Measurements from ENCODE around the gene AJUBA.

AJUBA gene

DNA sequence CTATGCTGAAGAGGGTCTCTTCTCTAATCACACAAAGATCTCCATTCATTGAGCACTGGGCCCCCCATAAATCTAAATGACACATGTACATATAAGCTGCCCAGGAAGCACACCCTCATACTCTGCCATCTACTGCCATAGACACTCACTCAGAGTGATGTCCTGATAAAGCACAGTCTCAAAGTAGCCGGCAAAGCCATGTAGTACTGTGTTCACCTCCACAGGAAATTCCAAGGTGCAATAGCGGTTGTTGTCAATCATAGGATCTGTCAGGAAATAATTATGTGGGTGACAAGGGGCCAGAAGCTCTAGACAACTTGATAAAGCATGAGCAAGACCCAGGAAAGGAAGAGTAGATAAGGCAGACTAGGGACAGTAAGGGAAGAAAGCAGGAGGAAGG is 60.1 kb downstream of the AJUBA start:
- peaks cover 29% of the 10 kb centered on the region for H3K36me3 ChIP-seq (ENCODE audit: control insufficient read depth, insufficient read depth, low read length)
- no CpG with 5 or more reads among the region's 2 CpGs for WGBS (ENCODE audit: insufficient coverage, insufficient read length)
- H3K4me3 ChIP-seq (ENCODE audit: low read length), result no peak overlapping the region
- no peaks in the 10 kb centered on the region for H3K9me3 ChIP-seq (ENCODE audit: control insufficient read depth, insufficient read depth, low read length)
- no peak overlapping the region for H3K27ac ChIP-seq (ENCODE audit: low read length)
- no peaks in the 10 kb centered on the region for H3K27me3 ChIP-seq (ENCODE audit: control insufficient read depth, insufficient read depth, low read length)
- H3K4me1 ChIP-seq (ENCODE audit: control insufficient read depth, insufficient read depth, low read length), result no peaks in the 10 kb centered on the region
- no peak for DNase-seq (ENCODE audit: low read depth, low spot score)

Measured in iPS DF 6.9 (cell line).